Stimulated activated naive CD4-positive, alpha-beta T cell (primary cell): ENCODE data around the gene SIX2.

Experiments
- DNase-seq, 6 experiments: peaks; one replicate each; lab custom pipeline; 2025; lab: John Stamatoyannopoulos, UW

SIX2 gene

DNA sequence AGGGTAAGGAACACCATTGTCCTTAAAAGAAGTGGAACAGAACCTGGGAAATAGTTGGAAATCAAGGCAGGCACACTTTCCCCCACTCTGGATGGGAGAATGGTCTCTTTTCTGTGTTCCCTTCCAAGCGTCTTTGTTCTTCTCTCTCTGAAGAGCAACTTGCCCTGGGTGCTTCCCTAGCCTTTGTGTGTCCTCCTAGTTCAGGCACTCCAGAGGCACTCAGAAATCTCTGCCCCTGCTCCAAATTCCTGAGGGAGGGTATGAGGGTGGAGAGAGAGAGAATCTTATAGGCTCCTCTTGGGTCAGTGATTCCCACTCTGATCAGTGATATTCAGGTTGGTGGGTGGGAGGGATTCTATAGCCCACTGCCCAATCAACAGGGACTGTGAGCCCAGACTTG lies 8.8 kb upstream of the SIX2 start:
- no peak for DNase-seq

DNA sequence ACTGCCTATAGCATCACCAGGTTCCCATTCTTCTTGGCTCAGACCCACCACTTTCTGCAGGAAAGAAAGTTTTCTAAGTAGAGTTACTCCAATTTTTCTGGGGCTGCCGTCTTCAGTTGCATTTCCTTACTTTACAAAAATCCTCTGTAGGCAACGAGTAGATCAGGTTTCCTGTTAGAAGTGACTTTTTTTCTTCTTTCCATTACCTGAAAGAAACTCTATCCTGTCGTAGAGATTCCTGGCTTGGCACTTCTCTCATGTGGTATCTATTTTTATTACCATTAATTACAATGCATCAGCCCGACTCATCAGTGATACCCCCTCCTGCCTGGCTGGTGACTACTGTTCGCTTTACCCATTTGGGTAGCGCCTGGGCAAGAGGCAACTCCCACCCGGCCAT lies 5.6 kb upstream of the SIX2 start:
- DNase-seq = no peak

DNA sequence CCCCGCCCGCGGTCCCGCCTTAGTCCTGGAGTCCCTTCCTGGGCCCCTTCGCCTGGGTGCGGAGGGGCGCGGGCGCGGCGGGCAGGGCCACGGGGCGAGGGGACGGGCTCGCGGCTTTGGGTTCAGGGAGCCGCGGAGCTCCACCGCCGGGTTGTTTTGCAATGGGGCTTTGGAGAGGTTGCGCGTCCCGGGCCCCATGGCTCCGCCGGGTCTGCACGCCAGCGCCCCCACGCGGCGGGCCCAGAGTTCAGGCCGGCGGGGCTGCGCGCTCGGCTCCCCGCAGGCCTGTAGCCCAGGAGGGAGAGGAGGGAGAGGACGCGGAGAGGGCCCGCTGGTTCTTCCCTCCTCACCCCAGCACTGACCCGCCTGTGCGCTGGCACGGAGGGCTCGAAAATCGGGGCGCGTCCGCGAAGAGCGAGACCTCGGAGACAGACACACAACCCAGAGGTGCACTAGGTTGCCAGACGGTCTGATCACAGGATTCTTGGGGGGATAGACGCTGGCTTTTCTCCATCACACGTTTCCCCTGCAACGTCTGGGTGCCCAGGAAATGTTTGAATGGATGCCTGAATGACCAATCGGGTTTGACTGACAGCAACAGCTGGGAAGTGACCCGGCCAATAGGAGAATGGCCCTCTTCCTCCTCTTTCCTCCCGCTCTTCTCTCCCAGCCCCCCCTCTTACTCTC lies 4.9 kb upstream of the SIX2 start:
- no peak for DNase-seq

DNA sequence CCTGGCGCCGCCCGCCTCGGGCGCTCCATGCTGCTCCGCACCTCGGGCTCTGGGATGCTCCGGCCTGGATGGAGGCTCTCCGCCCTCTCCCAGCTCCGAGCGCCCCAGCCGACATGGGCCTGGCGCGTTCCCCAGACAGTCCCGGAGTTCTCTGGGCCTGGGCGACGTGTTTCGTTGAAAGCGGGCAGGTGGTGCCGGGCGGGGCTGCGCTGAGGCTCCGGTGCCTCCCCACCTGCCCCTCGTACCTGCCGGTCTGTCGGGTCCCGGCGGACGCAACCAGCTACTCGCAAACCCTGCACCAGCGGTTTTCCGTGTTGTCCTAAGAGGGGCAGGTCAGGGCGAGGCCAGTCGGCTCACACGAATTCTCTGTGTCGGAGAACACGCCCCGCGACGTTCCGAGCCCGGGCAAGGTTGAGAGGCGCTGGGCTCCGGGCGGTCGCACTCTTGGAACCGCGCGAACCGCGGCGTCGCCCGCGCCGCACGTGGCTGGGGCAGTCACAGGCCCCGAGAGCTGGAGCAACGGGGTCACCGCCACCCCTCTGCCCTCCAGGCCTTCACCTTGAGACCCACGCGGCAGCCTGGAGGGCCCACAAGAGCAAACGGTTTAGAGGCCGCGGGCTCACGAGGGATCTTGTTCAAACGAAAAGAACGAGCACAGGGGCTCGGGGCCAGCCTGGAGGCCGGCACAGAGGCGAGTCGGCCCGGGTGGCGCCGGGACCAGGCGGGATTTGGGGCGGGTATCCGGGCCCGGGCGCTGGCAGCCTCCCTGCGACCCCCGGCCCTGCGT lies 4.2 kb upstream of the SIX2 start:
- no peak for DNase-seq

DNA sequence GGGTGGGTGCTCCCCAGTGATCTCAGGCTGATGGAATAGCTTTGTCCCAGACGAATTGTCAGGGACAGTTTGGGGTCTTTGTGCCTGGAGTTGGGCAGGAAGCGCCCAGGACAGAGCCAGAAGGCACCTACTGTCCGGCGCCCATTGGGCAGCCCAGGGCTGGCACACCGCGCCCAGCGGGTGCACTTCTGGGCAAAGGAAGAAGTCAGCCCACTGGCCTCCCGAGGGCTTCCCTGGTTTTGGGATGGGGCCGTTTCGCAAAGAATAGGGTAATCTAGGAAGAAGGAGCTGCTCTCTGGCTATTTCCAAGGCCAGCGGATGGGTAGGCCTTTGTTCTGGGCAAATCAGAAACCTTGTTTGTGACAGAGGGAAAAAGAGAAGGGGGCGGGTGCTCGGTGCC lies 3.5 kb upstream of the SIX2 start:
- no peak for DNase-seq

DNA sequence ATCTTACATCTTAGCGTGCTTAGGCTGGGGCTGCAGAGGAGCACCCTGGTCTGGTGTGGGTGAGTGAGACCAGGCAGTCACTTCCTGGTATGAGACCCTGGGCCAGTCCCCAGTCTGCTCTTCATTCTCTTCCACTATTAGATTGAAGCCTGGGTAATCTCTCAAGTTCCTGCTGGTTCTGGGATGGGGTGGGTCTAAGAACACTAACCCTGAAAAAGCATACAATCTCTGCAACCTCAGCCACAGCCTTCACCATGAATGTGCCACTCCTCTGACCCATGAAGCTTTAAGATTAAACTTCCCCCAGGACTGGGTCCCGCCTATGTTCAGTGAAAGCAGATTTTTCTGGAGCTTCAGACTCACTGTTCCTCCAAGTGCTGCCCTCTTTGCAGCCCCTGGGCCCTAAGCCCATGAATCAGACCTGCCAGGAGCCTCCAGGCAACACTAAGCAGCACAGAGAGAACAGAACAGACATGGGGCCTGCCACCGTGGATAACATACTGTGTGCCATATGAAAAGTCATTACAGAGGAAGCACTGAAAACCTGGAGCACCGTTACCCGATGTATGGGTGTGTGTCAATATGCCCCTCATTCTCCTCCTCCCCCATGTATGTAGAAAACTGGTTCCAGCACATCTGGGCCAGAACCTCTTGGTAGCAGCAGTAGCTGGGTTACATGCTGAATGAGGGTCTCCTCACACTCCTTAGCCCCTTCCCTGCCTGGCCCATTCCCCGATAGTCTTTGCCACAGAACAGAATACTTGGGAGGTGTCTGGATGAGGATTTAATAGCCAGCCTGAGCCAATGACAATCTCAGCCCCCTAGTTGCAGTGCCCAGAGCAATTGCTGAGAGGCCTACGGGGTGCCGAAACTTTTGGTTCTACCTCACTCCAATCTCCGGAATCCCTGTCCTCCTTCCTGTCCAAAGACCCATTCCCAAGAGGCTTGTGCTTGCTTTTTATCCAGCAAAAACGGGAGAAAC lies 2.7 kb upstream of the SIX2 start:
- no peak for DNase-seq

DNA sequence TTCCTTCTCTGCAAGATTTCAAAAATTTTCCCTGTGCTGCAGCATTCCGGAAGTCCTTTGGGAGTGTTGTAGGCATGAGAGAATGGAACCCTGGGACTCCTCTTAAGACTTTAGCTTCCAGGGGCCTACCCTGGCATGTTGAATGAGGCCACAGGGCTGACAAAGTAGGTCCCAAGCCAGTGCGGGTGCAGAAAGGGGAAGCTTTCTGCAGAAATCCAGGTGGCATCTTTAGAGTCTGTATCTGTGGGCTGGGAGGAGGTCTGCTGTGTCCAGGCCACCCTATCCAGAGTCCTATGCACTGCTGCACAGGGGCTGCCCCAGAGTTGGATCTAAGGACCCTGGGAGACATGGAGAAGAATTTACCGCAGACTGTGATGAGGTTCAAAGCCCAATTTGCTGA lies 1.9 kb upstream of the SIX2 start:
- no peak for DNase-seq

DNA sequence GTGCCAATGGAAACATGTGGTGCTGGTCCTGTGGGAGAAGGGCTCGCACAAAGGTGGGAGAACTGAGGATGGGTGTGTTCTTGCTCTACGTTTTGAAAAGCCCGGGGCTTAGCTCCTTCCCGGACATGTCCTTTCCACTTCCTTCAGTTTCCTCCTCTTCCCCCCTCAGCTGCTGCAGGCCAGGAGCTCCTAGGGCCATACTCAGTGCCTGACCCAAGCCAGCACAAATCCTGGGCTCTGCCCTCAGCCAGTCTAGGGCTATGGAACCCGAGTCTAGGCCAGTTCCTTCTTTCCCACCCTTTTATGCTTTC lies 1.4 kb upstream of the SIX2 start:
- DNase-seq = no peak

DNA sequence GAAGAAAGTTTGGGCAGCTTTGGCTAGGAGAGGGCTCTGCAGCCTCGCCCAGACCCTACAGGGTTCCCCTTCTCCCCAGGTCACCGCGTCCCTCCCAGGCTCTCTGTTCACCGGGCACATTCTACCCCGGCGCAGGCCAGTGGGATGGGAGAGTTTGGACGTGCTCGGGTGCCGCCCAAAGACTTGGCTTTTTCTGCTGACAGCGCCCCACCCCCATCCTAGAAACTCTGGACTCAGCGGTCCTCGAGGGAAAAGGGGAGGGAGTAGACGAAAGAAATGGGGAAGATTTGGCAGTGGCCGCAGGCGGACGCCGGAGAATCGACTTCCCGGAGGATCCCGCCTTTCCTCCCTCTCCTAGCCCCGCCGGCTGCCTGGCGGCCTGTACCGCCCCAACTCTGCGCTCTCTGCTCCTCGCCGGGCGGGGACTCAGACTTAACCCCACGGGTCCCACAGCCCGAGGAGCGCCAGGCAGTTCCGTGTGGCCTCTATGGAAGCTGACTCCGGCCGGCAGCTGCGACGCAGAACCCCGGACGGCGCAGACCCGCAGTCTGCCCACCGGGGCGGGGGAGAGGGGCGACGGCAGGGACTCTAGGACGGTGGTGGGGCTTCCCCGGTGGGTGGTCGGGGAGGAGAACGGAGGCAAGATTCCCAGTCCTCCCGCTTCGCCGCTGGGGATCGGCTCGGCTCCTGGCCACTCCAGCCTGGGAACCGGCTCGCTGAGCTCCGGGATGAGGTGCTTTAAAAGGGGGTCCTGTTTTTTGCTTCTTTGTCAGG lies 863 bp upstream of the SIX2 start:
- DNase-seq = no peak

DNA sequence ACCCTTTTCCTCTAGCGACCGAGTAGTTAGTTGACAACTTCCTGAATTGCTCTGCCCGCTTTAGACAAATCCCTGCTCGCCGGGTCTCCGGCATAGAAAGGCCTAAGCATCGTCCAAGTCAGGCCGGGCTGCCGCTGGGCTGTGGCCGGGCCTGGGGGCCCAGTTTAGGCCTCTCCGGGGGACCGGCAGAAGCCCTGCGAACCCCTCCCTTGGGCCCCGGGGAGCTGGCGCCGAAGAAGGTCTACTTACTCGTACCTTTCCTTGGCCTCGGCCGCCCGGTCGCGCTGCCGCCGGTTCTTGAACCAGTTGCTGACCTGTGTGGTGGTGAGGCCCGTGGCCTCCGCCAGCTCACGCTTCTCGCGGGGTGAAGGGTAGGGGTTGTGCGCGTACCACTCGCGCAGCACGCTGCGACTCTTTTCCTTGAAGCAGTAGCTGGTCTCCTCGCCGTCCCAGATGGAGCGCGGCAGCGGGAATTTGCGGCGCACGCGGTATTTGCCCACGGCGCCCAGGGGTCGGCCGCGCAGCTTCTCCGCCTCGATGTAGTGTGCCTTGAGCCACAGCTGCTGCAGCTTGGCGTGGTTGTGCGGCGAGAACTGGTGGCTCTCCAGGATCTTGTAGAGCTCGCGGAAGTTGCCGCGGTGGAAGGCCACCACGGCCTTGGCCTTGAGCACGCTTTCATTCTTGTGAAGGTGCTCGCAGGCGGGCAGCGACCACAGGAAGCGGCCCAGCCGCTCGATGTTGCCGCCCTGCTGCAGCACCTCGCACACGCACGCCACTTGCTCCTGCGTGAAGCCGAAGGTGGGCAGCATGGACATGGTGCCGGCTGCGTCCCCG lies 739 bp downstream of the SIX2 start:
- DNase-seq = no peak

DNA sequence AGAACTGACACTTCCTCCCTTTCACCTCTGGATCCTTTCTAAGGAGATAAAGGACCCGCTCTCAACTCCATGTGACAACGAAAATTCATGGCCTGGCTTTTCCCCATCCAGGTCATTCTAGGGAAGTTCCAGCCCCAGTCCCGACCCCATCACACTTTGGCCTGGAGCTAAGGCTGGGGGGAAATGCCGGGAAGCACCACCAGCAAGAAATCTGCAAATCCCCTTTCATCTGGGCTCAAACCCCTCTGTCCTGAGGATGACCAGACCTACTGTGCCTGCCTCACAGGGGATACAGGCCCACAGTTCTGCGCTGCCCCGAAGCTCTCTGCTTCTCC lies 1.3 kb downstream of the SIX2 start:
- DNase-seq = no peak

DNA sequence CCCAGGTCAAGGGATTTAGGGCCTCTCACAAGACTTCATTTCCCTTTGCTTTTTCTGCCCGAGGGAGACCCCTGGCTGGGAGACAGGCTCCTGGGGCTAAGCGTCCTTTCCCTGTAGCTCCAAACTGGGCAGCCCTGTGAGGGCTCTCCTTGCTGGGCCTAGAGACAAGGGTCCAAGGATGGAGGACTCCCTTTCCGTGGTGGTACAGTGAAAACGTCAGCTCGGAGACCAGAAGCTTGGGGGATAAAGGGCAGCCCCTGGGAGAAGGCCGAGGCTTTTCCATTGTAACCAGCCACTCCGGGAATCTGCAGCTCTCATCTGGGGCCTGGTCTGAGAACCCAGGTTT lies 2.3 kb downstream of the SIX2 start:
- DNase-seq = no peak

DNA sequence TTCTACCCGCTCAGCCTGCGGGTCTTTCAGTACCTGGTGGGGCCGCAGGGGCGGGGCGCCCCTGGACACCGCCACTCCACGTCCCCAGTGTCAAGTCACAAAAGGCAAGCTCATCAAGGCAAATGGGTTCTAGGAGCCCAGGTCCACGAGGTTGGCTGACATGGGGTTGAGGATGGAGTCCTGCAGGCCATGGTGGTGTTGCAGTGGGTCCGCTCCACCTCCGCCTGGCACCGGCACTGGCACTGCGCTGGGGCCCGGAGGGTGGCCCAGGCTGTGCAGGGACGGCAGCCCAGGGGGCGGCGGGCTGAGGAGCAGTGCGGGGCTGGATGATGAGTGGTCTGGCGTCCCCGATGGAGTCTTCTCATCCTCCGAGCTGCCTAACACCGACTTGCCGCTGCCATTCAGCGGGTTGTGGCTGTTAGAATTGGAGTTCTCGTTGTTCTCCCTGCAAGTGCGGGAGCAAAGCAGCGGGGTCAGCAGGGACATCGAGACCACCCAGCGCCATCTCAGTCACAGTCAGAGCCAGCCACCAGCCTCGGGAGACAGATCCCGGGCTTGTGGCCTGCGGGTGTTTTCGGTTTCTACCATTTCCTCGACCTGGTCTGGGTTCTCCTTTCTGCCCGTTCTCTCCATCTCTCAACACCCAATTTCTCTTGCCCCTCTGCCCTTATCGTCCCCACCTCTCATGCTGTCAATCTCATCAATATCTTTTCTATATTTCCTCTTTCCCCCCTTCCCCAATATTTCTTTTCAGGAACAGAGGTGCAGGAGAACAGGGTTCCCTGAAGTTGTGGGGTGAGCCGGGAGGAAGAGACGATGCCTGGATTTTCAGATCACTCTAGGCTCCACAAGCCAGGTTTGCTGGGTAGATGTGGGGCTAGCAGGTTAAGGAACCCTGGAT lies 3.0 kb downstream of the SIX2 start:
- no peak for DNase-seq

DNA sequence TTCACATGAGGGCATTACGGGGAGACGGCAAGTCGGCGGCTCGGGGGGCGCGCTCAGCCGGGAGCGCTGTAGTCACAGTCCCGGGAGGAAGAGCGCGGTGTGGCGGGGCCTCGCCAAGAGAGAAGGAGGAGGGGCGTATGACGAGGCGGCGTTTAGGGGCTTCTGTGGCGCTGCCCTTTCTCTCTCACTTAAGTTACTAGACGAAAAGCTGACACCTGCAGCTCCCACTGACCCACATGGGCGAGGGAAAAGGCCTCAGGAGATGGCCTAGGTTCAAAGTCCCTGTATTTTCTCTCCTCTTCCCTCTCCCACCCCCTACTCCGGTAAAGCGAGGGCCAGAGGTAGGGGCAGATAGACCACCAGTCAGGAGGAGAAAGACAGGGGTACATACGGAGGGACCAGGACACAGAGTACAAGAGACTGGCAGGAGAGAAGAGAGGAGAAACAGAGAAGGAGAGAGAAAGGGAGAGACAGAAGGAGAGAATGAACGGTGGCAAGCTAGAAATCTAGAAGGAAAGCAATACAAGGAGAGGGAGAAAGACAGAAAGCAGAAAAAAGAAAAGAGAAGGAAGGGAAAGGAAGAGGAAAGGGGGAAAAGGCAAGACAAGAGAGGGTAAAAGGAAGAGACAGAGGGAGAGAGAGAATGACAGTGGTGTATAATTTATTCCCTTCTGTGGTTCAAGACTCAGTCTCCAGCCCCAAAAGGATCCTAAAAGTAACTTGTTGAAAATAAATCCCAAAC lies 3.8 kb downstream of the SIX2 start:
- DNase-seq = no peak

DNA sequence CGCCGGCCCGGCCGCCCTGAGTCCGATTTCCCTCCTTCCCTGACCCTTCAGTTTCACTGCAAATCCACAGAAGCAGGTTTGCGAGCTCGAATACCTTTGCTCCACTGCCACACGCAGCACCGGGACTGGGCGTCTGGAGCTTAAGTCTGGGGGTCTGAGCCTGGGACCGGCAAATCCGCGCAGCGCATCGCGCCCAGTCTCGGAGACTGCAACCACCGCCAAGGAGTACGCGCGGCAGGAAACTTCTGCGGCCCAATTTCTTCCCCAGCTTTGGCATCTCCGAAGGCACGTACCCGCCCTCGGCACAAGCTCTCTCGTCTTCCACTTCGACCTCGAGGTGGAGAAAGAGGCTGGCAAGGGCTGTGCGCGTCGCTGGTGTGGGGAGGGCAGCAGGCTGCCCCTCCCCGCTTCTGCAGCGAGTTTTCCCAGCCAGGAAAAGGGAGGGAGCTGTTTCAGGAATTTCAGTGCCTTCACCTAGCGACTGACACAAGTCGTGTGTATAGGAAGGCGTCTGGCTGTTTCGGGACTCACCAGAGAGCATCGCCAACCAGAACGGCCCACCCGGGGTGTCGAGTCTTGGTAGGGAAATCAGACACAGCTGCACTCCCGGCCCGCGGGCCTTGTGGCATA lies 4.6 kb downstream of the SIX2 start:
- no peak for DNase-seq

DNA sequence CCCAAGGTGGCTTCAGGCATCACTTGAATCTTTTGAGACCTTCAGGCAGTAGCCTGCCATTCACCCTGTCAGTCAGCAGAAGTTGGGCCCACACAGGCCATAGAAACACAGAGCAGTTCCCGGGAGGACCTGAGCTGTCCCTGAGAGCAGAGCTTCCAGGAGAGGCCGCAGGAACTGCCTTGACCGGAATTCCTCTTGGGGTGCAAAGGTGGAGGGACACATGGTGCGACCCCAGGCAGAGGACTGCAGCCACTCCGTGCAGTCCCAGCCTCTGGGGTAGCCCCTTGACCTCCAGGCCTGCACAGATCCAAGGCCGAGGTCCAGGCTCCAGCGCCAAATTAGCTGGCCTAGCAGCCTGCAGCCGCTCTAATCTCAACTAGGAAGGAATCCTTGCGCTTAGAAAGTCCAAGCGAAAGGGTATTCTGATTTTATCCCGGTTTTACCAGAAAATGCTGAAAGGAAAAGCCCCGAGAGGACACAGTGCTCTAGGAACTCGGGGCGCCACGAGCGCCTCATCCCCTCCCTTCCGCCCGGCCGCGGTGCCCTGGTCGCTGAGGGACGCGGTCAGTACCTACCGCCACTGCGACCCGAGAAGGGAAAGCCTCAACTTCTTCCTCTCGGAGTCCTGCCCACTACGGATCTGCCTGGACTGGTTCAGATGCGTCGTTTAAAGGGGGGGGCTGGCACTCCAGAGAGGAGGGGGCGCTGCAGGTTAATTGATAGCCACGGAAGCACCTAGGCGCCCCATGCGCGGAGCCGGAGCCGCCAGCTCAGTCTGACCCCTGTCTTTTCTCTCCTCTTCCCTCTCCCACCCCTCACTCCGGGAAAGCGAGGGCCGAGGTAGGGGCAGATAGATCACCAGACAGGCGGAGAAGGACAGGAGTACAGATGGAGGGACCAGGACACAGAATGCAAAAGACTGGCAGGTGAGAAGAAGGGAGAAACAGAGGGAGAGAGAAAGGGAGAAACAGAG lies 5.4 kb downstream of the SIX2 start:
- no peak for DNase-seq

DNA sequence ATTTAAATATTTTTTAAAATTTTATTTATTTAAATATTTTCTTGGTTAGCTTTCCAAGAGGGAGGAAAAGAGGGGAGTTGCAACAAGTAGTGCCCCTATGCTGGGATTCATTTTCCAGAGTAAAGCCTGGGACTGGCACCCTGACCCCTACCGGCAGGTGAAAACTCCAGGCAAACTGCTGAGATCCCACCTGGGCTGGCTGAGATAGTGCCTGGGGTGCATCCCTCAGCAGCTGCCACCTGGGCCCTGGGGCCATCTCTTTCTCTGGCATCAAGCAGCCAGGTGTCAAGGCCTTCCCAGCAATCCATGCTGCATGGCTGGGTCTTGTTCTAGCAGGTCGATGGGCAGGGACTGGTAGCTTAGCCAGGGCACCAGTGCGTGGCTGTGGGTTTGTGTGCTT lies 6.6 kb downstream of the SIX2 start:
- no peak for DNase-seq

DNA sequence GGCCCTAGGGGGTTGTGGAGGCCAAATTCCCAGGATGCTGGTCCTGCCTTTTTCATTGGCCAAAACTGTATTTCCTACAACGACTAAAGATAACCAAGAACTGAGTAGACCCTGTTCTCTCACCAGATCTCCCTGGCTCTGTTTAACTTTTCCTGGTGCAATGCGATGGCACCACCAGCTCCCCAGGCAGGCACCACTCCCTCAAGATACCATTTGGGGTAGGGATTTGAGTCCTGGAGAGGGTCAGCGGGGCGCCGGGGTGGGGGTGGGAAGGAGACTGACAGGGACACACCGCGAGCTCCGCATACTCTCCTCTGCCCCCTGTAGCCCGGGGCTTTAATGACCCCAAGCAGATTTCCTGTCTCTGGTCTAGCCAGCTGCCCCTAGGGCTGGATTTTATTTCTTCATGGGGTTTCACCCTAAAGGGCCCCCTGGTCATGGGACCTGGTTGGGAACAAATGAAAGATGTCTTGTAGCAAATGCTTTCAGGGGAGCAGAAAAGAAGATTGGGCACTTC lies 7.3 kb downstream of the SIX2 start:
- no peak for DNase-seq
